Kidney (tissue), 14 donors: Measurements from ENCODE around the gene KREMEN1. TPM values are rescaled to one million over a fixed set of nuclear protein-coding genes. Genes with fewer than 3 reads are reported as not detected.

ENCODE experiments used
- DNase-seq, 5 donors: peaks; one replicate each; pipeline ENCODE4 v3.0.0-alpha.2; 2013 to 2020
- FAIRE-seq: peaks from 2 replicates; lab custom pipeline; 2012; peaks lifted over from hg19 to GRCh38; lab: Jason Lieb, UNC
- H3K27ac ChIP-seq, 2 donors: one replicate each; pipeline ENCODE4 v1.7.0; 2013; ENCODE audit warnings: low read depth in 2 of 2, low read length in 2 of 2, inconsistent platforms in 1 of 2
- H3K27me3 ChIP-seq: one replicate; pipeline ENCODE4 v1.7.1; 2013; ENCODE audit warnings: low read length, inconsistent platforms; ENCODE audit not compliant: control insufficient read depth, insufficient read depth
- H3K36me3 ChIP-seq, 3 donors: one replicate each; pipeline versions ENCODE4 v1.7.0 to v1.7.1; 2013; ENCODE audit warnings: low read length in 3 of 3, control low read depth in 1 of 3, inconsistent platforms in 1 of 3; ENCODE audit not compliant: insufficient read depth in 3 of 3, control insufficient read depth in 2 of 3
- H3K4me1 ChIP-seq, 3 donors: one replicate each; pipeline versions ENCODE4 v1.7.0 to v1.7.1; 2013; ENCODE audit warnings: low read length in 3 of 3, inconsistent platforms in 1 of 3, low read depth in 1 of 3; ENCODE audit not compliant: control insufficient read depth in 2 of 3, insufficient read depth in 2 of 3
- H3K4me3 ChIP-seq, 3 donors: one replicate each; pipeline versions ENCODE4 v1.7.0 to v1.8.1; 2013; ENCODE audit warnings: low read length in 3 of 3, control low read depth in 1 of 3, inconsistent platforms in 1 of 3
- H3K9ac ChIP-seq, 3 donors: one replicate each; pipeline versions ENCODE4 v1.7.0 to v1.7.1; 2013; ENCODE audit warnings: low read length in 3 of 3, control low read depth in 1 of 3, inconsistent platforms in 1 of 3
- H3K9me3 ChIP-seq, 3 donors: one replicate each; pipeline versions ENCODE4 v1.7.0 to v1.7.1; 2013; ENCODE audit warnings: low read length in 3 of 3, control low read depth in 1 of 3, inconsistent platforms in 1 of 3; ENCODE audit not compliant: control insufficient read depth in 2 of 3, insufficient read depth in 1 of 3
- intact Hi-C: fragments of 100-400 bp; cut with DNase I; formaldehyde crosslinking; loops from one replicate; pipeline ENCODE4 v1.11.1; 2022
- polyA plus RNA-seq: library from polyadenylated mRNA; stranded (reverse); fragments of 350-450 nt; fragmentation: Illumina TruSeq; extraction: RNeasy Lipid Tissue Mini Kit (QIAGEN cat#74804); gene quantifications from one replicate; pipeline ENCODE4 v1.2.3, GENCODE V29; 2014; ENCODE audit warnings: low read depth, low replicate concordance; ENCODE audit not compliant: insufficient read depth
- total RNA-seq: library from RNA; stranded (reverse); fragmentation: NEBNext Ultra II Directional; extraction: Animal tissue kit (Norgen Biotek cat#: 25700); gene quantifications from one replicate; pipeline ENCODE4 v1.2.1, GENCODE V29; 2021
- TF ChIP-seq, protein P1 (sequence below): IDR thresholded peaks from 3 replicates; pipeline ENCODE4 v1.5.1; 2012; ENCODE audit warnings: mild to moderate bottlenecking, moderate library complexity, borderline replicate concordance; ENCODE audit not compliant: insufficient read depth; ENCODE audit errors: extremely low read depth
- donor health status: control.
- donor health status: control.
- donor health status: control.
- donor health status: control.
- donor health status: control.
- donor health status: DM: yes; HTN: yes; CAD: no.
- donor health status: Normal renal cell carcinoma (clear cell type).

KREMEN1 gene
- total and polyA plus RNA-seq, 2 donors from 2014 or later = 9.3 to 16.2 TPM

DNA sequence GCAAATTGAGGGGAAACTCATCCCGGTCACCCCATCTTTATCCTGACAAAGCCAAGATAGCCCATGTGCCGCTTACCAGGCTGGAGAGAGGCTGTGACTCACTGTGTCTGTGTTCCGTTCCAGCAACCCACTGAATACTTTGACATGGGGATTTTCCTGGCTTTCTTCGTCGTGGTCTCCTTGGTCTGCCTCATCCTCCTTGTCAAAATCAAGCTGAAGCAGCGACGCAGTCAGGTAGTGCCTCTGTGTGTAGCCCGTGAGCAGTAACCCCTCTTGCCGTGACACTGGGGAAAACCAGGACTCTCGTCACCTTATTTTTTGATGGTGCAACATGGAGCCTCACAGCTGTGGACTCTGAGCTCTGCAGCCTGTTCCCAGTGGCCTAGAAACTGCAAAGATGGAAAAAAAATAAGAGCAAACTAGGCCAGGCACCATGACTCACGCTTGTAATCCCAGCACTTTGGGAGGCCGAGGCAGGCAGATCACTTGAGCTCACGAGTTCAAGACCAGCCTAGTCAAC lies 28.1 kb upstream of the KREMEN1 start:
- Histone ChIP-seq H3K27me3 (no peaks in the 10 kb centered on the region), H3K9me3 (no peaks in the 10 kb centered on the region), H3K4me1 (peaks cover 0 to 4% (median 0%) of the 10 kb centered on the region in 3 donors), H3K9ac (no peak overlapping the region), H3K27ac (no peak overlapping the region), H3K4me3 (no peak overlapping the region), H3K36me3 (peaks cover 4 to 48% (median 25%) of the 10 kb centered on the region in 3 donors)
- intact Hi-C loops = loop anchor here (5.0 kb wide), 1 partner anchor 187 kb away; no protein-coding TSS in a partner anchor
- TF ChIP-seq, protein P1, sequence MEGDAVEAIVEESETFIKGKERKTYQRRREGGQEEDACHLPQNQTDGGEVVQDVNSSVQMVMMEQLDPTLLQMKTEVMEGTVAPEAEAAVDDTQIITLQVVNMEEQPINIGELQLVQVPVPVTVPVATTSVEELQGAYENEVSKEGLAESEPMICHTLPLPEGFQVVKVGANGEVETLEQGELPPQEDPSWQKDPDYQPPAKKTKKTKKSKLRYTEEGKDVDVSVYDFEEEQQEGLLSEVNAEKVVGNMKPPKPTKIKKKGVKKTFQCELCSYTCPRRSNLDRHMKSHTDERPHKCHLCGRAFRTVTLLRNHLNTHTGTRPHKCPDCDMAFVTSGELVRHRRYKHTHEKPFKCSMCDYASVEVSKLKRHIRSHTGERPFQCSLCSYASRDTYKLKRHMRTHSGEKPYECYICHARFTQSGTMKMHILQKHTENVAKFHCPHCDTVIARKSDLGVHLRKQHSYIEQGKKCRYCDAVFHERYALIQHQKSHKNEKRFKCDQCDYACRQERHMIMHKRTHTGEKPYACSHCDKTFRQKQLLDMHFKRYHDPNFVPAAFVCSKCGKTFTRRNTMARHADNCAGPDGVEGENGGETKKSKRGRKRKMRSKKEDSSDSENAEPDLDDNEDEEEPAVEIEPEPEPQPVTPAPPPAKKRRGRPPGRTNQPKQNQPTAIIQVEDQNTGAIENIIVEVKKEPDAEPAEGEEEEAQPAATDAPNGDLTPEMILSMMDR = no peak
- DNase-seq = no peak
- no peak for FAIRE-seq

- no peak overlapping the region for H3K27ac ChIP-seq
- peaks cover 4 to 47% (median 24%) of the 10 kb centered on the region in 3 donors for H3K36me3 ChIP-seq
- DNase-seq = no peak
- intact Hi-C loops = no loop called here
- no peaks in the 10 kb centered on the region for H3K9me3 ChIP-seq
- no peak for FAIRE-seq
- TF ChIP-seq, protein P1 = no peak
- no peak overlapping the region for H3K4me3 ChIP-seq
- no peak overlapping the region for H3K9ac ChIP-seq
- no peaks in the 10 kb centered on the region for H3K4me1 ChIP-seq
- no peaks in the 10 kb centered on the region for H3K27me3 ChIP-seq
These were observed 23.8 kb upstream of the KREMEN1 start for GRCh38 chr22:29048822-29049654.

DNA sequence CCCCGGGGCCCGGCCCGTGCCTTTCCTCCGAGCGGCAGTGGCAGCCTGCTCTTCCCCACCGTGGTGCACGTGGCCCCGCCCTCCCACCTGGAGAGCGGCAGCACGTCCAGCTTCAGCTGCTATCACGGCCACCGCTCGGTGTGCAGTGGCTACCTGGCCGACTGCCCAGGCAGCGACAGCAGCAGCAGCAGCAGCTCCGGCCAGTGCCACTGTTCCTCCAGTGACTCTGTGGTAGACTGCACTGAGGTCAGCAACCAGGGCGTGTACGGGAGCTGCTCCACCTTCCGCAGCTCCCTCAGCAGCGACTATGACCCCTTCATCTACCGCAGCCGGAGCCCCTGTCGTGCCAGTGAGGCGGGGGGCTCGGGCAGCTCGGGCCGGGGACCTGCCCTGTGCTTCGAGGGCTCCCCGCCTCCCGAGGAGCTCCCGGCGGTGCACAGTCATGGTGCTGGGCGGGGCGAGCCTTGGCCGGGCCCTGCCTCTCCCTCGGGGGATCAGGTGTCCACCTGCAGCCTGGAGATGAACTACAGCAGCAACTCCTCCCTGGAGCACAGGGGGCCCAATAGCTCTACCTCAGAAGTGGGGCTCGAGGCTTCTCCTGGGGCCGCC lies 23.1 kb upstream of the KREMEN1 start:
- intact Hi-C loops = no loop called here
- peak in 4 of 5 donors; percentile 45 to 73 (median 56) for DNase-seq
- TF ChIP-seq, protein P1 = no peak

More for the DNA sequence above, 23.1 kb upstream of the KREMEN1 start:
- Histone ChIP-seq H3K9me3 (no peaks in the 10 kb centered on the region), H3K27me3 (no peaks in the 10 kb centered on the region), H3K9ac (no peak overlapping the region), H3K36me3 (peaks cover 2 to 42% (median 19%) of the 10 kb centered on the region in 3 donors), H3K4me1 (no peaks in the 10 kb centered on the region), H3K27ac (no peak overlapping the region), H3K4me3 (no peak overlapping the region)
- FAIRE-seq = no peak
